GM19324 (cell line): Measurements from ENCODE around the gene MANSC1.
"Not testable (repeated sequence)": the region's sequence is repeated elsewhere in the genome, so short reads cannot be mapped to it uniquely, and the experiment has no call there.

ENCODE experiments used
- ATAC-seq: cut with Tn5 transposase; IDR thresholded peaks from one replicate; pipeline ENCODE4 v1.9.1; 2021; ENCODE audit warnings: mild to moderate bottlenecking, moderate library complexity; ENCODE audit not compliant: unreplicated experiment, low FRiP score

The MANSC1 gene

DNA sequence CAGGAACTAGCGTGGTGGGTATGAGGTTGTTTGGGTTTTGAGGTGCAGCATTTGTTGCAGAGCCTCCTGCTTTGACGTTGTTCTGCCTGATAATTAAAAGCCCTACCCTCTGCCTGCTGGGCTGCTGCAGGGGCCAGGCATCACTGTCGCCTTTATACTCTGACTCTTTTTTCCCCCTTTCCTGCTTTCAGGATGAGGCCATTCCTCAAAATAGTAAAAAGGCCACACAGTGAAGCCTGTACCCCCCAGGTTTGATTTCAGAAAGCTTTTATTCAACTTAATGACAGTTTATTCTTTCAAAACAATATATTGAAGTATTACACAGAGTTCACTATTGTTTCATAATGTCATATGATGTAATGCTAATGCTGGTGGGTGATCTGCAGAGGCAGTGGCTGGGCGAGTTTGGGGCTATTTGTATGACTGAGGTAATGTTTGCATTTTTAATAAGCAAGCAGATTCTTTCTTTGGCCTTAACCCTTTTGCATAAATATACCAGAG, 15.9 kb upstream of the MANSC1 start:
- ATAC-seq: no peak

DNA sequence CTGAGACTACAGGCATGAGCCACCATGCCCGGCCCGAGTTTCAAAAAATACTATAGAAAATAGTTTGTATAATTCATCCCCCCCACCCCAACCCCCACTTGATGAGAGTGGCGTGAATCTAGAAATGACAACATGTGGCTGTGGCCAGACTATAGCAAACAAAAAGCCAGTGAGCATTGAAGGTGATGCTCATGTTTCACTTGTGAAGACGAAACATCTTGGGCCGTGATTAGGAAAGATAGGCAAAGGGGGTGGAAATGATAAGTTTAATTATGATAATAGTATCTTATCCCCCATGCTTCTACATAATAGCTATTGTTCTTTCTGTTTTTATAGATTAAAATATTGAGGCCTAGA, 15.4 kb upstream of the MANSC1 start:
- no peak for ATAC-seq

DNA sequence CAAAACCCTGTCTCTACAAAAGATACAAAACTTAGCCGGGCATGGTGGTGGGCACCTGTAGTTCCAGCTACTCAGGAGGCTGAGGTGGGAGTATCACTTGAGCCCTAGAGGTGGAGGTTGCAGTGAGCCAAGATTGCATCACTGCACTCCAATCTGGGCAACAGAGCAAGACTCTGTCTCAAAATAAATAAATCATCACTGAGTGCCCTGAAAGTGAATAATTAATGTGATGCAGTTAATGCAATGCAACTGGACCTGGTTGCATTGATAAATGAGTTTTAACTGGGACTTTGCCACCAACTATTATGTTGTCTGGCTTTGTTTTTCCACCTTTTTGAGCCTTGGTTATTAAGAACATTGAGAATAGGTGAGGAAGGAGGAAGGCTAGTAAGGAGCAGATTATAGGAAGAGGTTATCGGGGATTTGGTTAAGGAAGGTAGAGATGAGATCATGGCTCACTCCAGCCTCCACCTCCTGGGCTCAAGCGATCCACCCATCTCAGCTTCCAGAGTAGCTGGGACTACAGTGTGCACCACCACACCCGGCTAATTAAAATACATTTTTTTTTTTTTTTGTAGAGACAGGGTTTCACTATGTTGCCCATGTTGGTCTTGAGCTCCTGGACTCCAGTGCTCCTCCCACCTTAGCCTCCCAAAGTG, 14.9 kb upstream of the MANSC1 start:
- no peak for ATAC-seq

DNA sequence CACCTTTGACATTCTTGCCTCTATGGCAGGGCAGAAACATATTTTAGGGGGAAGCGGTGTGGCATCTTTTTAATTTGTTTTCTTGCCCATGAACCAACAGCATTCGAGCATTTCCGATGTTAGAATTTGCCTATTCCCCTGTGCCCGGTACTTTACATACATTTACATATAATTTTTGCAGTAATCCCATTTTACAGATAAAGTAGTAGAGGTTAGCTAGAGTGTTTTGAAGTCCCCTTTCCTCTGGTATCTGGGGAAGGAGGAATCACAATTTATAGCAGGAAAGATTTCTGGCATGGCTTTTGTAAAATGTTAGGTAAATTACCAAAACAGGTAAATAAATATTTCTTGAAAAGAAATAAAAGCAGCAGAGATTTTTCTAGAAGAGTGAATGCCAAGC, 8.5 kb upstream of the MANSC1 start:
- ATAC-seq: no peak

DNA sequence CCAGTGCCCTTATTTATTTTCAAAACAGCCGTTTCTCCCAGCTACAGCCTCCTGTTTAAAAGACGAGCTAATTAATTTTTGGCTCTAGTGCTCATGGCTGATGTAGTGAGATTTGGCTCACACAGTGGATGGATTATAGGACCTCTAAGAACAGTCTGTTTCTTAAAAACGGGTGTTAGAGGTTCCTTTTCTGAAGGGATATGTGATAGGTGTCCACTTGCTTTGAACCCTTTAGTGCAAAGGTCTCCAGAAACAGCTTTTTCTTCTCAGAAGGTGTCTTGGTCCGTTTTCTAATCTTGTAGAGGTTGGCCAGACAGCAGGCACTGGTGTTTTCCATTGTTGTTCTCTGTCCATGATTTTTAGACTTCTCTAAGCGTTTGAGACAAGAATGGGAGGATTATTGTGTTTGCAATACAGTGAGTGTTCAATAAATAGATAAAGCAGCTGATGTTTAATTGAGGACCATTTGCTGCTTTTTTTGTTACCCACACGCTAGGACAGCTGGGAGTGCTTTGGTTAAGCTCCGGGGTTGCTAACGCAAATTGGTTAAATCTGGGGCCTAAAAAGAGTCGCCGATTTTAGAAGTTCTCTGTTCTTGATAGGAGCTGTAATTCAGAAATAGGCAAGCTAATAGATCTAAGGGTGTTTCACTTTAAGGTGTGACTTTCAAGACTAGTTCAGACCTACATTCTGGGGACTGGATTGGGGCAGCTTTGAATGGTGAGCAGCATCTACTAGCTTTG, 7.8 kb upstream of the MANSC1 start:
- ATAC-seq: no peak

DNA sequence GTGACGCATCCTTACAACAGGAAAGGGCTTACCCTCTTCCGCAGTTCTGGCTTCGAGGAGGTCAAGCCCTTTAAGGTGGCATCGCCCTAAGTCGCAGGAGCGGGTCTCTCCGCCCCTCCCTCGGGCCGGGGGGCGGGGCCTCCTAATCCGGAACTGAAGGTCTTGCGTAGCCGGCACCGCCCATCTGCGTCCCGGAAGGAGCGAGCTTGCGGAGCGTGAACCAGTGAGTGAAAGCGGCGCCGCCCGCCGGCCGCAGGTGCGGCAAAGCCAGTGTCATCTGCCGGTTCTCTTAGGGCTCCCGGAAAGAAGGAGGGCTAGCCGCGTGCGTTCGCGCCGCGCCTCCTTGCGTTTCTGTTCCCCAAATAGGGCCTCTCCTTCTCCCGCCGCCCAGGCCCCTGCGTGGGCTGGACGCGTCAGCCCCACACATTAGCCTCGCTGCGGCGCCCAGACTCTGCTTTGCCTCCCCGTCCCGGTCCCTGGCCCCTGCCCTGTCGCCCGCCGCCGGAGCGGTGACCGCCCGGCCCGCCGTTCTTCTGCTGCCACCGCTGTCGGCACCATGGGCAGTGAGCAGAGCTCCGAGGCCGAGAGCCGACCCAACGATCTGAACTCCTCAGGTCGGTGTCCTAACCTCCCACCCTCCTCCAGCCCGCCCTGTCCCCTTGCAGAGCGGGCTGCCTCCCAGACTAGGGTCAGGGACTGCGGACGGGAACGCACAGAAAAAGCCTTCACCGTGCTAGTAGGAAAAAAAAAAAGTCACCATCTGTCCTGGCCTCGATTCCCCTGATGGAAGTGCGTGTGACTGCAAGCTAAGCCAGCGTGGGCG, 7.1 kb upstream of the MANSC1 start, which contains the start of gene BORCS5:
BORCS5 (plus strand) TSS at position 183 of the 823 bp plus-strand sequence; CDS start at position 557, 374 bp downstream.
- ATAC-seq: peak; percentile 94

DNA sequence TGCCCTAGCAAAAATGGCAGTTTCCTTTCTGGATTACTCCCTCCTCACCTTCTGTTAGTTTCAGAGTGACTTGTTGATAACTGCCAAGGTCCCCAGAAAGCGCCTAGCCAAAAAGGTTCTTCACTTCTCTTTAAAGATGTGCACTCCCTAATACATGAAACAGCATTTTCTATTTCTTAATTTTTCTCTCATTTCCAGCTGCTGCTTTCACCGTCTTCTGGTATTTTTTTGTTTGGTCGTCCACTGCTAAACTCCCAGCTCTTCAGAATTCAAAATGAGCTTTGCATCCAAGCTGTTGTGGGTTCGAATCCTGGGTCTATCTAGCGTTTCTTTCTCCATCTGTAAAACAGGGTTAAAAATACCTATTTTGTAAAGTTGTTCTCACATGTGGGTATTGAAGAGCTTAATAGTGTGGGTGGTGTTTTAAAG, 6.4 kb upstream of the MANSC1 start:
- no peak for ATAC-seq

DNA sequence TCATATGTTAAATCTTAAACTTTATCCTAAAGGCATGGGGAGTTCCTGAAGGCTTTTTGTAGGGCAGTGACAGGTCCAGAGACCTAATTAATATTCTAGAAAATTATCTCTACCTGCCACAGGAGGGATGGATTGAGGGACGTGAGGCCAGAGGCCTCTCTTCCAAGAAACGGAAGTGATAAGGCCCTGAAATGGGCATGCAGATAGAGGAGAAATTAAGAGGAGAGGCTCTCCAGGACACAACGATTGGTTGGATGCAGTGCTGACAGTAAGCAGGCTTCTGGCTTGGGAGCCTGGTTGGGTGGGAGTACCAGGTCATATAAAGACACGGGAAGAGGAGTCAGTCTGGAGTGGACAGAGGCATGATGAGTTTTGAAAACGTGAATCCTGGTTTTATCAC, 3.8 kb upstream of the MANSC1 start:
- ATAC-seq: no peak

DNA sequence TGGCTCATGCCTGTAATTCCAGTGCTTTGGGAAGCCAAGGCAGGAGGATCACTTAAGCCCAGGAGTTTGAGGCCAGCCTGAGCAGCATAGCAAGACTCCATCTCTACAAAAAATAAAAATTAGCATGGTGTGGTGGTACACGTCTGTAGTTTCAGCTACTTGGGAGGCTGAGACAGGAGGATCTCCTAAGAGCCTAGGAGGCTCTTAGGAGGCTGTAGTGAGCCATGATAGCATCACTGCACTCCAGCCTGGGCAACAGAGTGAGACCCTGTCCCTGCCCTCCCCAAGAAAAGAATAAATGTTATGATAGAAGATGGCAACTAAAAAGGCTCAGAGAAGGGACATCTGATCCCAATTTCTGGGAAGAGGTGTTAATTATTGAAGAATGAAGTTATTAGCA, 3.2 kb upstream of the MANSC1 start:
- ATAC-seq: no peak

DNA sequence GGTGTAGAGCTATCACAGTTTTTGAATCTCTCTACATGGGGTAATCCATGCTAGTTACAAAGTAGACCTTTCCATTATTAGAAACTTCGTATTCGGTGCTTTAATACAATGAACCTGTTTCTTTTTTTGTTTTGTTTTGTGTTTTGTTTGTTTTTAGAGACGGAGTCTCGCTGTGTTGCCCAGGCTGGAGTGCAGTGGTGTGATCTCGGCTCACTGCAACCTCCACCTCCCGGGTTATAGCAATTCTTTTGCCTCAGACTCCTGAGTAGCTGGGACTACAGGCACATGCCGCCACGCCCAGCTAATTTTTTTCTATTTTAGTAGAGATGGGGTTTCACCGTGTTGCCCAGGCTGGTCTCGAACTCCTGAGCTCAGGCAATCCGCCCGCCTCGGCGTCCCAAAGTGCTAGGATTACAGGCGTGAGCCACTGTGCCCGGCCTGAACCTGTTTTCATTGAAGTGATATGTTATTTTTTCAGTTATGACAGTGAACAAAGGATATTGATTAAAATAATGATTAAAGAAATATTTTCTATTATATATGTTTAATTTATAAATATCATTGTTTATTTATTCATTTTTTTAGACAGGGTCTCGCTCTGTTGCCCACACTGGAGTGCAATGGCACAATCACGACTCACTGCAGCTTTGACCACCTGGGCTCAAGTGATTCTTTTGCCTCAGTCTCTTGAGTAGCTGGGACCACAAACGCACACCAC, 1.6 kb upstream of the MANSC1 start:
- ATAC-seq: not testable (repeated sequence)

DNA sequence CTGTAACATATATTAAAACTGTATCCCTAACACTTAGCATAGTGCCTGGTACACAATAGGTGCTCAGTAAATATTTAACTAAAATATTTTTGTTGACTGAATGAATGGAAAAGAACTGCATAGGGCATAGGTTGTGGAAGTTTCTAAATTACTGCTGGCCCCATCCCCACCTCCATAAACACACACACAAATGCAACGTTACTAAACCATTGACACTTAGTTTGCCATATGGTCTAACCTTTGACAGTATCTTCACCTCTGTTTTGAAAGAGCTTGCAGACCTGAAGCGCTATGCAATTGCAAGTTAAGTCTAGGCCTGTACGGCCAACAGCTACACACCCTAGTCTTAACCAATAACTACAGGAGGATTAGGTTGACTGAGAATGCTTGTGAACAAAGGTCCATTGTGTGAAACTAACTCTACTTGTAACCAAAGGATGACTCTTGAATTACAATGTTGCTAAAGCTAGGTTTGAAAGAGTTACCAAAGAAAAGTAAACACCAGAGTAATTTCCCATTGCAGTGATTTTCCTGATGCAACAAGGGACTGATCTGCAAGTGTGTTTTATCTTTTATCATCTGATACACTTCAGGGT, 924 bp upstream of the MANSC1 start:
- no peak for ATAC-seq

DNA sequence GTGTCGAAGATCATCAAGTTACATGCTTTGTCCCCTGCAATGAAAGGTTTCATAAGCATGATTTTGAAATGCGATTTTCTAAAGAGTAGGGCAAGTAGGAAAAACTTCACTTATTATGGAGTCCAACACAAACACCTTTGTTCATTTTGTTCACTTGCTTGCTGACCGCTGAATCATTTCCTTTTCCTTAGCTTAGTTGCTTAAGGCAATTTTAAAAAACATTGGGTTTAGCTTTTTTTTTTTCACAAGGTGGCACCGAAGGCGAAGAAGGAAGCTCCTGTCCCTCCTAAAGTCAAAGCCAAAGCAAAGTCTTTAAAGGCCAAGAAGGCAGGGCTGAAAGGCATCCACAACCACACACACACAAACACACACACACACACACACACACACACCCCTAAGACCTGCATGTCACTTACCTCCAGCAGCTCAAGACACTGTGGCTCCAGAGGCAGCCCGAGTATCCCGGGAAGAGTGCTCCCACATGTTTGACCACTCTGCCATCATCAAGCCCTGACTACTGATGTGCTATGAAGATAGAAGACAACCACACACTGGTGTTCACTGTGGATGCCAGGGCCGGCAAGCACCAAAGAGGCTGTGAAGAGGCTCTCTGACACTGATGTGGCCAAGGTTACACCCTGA, 11.4 kb downstream of the MANSC1 start:
- no peak for ATAC-seq

DNA sequence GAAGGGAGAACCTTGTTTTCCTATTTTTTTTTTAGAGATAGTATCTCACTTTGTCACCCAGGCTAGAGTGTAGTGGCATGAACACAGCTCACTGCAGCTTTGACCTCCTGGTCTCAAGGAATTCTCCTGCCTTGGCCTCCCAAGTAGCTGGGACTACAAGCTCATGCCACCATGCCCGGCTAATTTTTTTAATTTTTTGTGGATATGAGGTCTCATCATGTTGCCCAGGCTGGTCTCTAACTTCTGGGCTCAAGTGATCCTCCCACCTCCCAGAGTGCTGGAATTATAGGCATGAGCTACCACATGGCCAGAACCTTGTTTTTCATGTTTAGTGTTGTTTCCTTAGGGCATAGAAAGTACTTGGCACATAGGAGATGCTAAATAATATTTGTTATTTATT, 13.5 kb downstream of the MANSC1 start:
- ATAC-seq: no peak

DNA sequence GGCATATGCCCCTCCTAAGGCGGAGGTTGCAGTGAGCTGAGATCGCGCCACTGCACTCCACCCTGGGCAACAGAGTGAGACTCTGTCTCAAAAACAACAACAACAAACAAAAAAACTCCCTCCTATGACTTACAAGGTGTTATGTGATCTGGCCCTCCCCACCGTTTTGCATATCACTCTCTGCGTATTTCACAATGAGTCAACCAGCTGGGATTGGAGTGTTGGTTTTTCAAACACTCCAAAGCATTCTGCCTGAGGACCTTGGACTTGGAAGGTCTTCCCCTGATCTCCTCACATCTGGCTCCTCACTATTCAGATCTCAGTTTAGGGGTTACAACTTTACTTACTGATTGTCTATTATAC, 14.0 kb downstream of the MANSC1 start:
- ATAC-seq: no peak

DNA sequence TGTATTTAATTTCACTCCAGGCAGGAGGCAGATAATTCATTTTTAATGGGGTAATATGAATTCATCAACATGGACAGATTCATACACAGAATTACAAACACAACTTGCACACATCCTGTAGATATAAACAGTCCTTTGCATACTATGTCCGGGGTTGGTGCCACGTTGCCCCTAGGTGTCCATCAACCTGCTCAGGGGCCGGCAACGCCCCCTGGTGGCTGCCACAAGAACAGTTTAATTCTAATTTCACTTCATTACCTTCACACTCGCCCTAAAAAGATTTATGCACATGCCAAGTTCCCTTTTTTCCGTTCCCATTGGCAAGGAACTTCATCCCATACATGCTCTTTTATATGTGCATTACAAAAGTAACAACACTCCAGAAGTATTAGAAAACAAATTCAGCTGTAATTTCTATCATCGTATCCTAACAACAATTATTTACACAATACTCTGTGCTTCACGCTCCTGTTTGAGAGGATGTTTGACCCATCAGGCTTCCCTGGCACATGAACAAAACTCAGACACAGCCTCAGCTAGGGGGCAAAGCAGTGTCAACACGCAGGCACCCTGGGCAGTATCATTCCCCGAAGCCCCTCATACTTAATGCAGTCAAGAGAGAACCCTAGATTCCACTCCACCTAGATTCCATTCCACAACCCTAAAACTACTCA, 15.5 kb downstream of the MANSC1 start:
- ATAC-seq: no peak

DNA sequence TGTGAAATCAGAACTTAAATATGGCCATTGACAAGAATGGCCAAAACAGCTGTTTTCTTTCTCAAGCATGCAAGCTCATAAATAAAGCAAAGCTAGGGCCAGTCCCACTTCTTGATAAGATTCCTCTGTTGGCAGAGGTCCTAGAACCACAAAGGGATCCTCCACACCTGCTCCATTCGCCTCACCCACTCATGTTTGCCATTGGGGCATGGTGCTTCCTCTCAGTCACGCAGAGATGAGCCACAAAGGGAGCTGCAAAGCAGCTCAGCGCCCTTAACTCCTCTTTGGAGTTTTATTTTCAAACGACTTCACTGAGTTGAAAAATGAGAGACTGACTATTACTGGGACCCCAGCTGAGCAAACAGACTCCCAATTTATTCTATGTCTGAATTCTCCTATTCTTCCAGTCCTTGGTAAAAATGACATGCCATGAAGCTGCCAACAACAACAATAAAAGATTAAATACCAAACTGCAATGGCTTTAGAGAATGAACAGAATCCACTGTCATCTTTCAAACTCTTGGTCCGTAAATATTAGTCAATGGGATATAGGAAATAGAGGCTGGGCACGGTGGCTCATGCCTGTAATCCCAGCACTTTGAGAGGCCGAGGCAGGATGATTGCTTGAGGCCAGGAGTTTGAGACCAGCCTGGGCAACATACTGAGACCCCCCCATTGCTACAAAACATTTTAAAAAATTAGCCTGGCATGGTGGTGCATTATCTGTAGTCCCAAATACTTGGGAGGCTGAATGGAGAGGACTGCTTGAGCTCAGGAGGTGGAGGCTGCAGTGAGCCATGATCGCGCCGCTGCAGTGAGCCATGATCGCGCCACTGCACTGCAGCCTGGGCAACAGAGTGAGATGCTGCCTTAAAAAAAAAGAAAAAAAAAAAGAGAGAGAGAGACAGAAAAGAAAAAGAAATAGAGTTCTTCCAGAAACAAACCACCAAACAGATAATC, 16.4 kb downstream of the MANSC1 start:
- no peak for ATAC-seq

DNA sequence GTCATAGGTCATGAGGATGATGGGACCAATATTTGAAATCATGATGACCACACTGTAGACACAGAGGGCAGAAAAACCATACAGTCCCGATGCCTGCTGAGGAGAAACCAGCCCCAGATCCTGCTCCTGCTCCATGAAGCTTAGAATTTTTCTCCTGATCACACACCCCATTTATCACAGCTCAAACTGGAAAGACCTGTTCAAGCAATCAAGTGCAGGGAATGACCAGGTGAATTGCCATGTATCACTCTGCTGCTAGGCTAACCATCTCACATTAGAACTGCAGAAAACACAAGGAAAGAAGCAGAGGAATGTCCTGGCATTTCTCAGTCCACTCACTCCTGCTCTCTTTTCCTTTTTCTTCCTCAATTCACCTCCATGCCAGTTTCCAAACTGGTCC, 18.1 kb downstream of the MANSC1 start:
- ATAC-seq: no peak

DNA sequence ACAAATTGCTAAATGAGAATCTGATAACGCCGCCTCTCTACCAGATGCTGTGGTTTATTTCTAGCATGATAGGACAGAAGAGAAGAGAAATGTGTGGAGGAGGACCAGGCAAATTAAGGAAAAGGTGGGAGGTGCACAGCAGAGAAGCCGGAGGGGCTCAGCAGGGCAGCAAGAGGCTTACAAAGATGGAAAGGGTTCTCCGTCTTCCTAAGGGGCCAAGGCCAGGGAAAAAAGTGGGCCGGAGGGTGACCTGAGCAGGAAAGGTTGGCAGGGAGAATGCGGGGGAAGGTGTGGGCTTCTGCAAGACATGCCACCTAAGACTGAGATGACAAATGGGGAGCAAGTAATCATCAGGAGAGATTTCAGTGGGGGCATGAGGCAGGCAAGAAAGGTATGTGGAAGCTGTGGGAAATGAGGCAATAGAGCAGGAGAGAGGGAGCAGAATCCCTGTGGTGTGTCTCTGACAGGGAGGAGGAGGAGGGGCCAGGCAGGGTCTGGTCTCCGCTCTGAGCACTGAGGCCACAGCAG, 18.7 kb downstream of the MANSC1 start:
- no peak for ATAC-seq
